ENCODE results near the gene EFR3B. TPM values are rescaled to one million over a fixed set of nuclear protein-coding genes. Genes with fewer than 3 reads are reported as not detected.

EFR3B gene
- total and polyA plus RNA-seq, 10 of the 15 experiments (the other 5 are each of a cell fraction or from before 2014, with no cell fraction given): 0.12 to 3.9 (median 1.8) TPM

- TF ChIP-seq CBX5 (IDR thresholded peaks at IDR 0.05; ENCODE audit: low read depth) (no peak), POLR2A (IDR thresholded peaks at IDR 0.05; ENCODE audit: low read depth, low read length) (no peak), FOXK2 (IDR thresholded peaks at IDR 0.05) (no peak), SMAD5 (IDR thresholded peaks at IDR 0.05; ENCODE audit: low read depth) (no peak), TBL1XR1 (IDR thresholded peaks at IDR 0.05; ENCODE audit: low read depth, low read length) (no peak), NBN (IDR thresholded peaks at IDR 0.05) (no peak)
Observed at GRCh38 chr2:25001325-25001637, 40.6 kb upstream of the EFR3B start (continued).

GRCh38 chr2:25002066-25002465 is 39.8 kb upstream of the EFR3B start:
- no peak for FAIRE-seq
- Histone ChIP-seq H2AFZ (ENCODE audit: control insufficient read depth, low read depth, low read length) (no peak overlapping the region), H3K79me2 (ENCODE audit: control insufficient read depth, insufficient read depth, low read length) (no peaks in the 10 kb centered on the region), H3K27me3 (replicated peaks in 1 of 2; ENCODE audit: control insufficient read depth in 2 of 2, insufficient read depth in 2 of 2, low read length in 1 of 2) (no peaks in the 10 kb centered on the region; a peak in 1 of 4 replicates), H3K4me3 (no peak overlapping the region), H4K20me1 (ENCODE audit: control insufficient read depth, insufficient read depth) (no peaks in the 10 kb centered on the region), H3K36me3 (ENCODE audit: control insufficient read depth in 2 of 2, insufficient read depth in 2 of 2, low read length in 1 of 2) (no peaks in the 10 kb centered on the region), H3K27ac (ENCODE audit: control insufficient read depth, insufficient read depth) (no peak overlapping the region), H3K4me1 (ENCODE audit: control insufficient read depth, insufficient read depth, low read length) (no peaks in the 10 kb centered on the region), H3K9me3 (replicated peaks; ENCODE audit: control insufficient read depth, insufficient read depth, low read length) (no peaks in the 10 kb centered on the region), H3K4me2 (ENCODE audit: control insufficient read depth, insufficient read depth) (no peak overlapping the region), H3K9ac (ENCODE audit: control insufficient read depth, insufficient read depth, low read length) (no peak overlapping the region)
- TF ChIP-seq NR2F1 (conservative IDR thresholded peaks at IDR 0.05): no peak
- no peak for TF ChIP-seq BCL11A (IDR thresholded peaks at IDR 0.05; ENCODE audit: low read depth, low read length)
- TF ChIP-seq ZNF217 (IDR thresholded peaks at IDR 0.05): no peak
- TF ChIP-seq PAX5 (IDR thresholded peaks at IDR 0.05; ENCODE audit: borderline replicate concordance, low read depth, low read length): no peak
- no peak for TF ChIP-seq TBL1XR1 (IDR thresholded peaks at IDR 0.05; ENCODE audit: low read depth, low read length)
- TF ChIP-seq YY1 (IDR thresholded peaks at IDR 0.05; ENCODE audit: low read depth, low read length): no peak
- TF ChIP-seq POLR2AphosphoS2 (IDR thresholded peaks at IDR 0.05; ENCODE audit: low read depth, low read length): no peak
- no peak for TF ChIP-seq ATF7 (IDR thresholded peaks at IDR 0.05; ENCODE audit: low read depth)
- no peak for TF ChIP-seq PBX3 (IDR thresholded peaks at IDR 0.05; ENCODE audit: insufficient replicate concordance, low read depth, low read length)
- no peak for TF ChIP-seq ZBTB33 (IDR thresholded peaks at IDR 0.05)
- no peak for TF ChIP-seq ATF3 (IDR thresholded peaks at IDR 0.05; ENCODE audit: borderline replicate concordance, extremely low read depth, low read depth, low read length)
- TF ChIP-seq MTA3 (IDR thresholded peaks at IDR 0.05; ENCODE audit: borderline replicate concordance, low read length): no peak
- TF ChIP-seq CBX3 (IDR thresholded peaks at IDR 0.05; ENCODE audit: borderline replicate concordance, low read depth): no peak
- TF ChIP-seq JUND (IDR thresholded peaks at IDR 0.05; ENCODE audit: low read depth, low read length): no peak
- TF ChIP-seq ZNF207 (IDR thresholded peaks at IDR 0.05; ENCODE audit: borderline replicate concordance): no peak
- TF ChIP-seq HDAC6 (IDR thresholded peaks at IDR 0.05; ENCODE audit: unreplicated experiment): no peak
- intact Hi-C loops (cut with micrococcal nuclease; ENCODE audit: unreplicated experiment) (no loop called here), in situ Hi-C loops (cut with MboI) (no loop called here)
- no peak for ATAC-seq
- no peak for DNase-seq (ENCODE audit: low read depth, low spot score)
- BruUV-seq (replicated peaks): no TSS peak
- ChIA-PET SMC1A (ENCODE audit: uncharacterized antibody, unreplicated experiment) (interaction anchor here (0.6 kb wide), 1 partner anchor 9 kb away, joined by 3 read pairs; no protein-coding TSS in a partner anchor), RAD21 (ENCODE audit: unreplicated experiment) (no interaction called here), POLR2A (no interaction called here), CTCF (no interaction called here)
- 0% methylated on average over 1 of the region's 1 CpG for WGBS (ENCODE audit: insufficient coverage, insufficient replicate concordance, low lambda C conversion rate, missing lambda C conversion rate)
